GM19043 (cell line): ENCODE measurements around the gene SOX4.
"Not testable (repeated sequence)": the region's sequence is repeated elsewhere in the genome, so short reads cannot be mapped to it uniquely, and the experiment has no call there.

ENCODE experiments used
- ATAC-seq: cut with Tn5 transposase; IDR thresholded peaks from one replicate; pipeline ENCODE4 v1.9.1; 2021; ENCODE audit warnings: low read depth; ENCODE audit not compliant: unreplicated experiment

The SOX4 gene

DNA sequence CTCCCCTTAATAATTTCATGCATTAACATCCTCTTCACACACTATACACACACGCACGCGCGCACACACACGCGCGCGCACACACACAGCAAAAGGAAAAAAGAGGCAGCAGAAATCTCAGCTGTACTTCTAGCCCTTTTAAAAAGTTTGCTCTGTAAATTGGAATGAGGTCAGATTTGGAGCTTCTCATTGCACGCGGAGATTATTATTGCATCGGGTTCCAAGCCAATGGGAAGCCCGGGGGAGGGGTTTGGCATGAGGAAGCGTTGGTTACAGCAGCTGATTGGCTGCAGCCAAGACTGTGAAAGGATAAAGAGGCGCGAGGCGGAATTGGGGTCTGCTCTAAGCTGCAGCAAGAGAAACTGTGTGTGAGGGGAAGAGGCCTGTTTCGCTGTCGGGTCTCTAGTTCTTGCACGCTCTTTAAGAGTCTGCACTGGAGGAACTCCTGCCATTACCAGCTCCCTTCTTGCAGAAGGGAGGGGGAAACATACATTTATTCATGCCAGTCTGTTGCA is at the start of gene SOX4:
SOX4 (plus strand) TSS at position 340 of the 515 bp plus-strand sequence. CDS start 784 bp downstream, outside the sequence.
- ATAC-seq = peak; percentile 64

DNA sequence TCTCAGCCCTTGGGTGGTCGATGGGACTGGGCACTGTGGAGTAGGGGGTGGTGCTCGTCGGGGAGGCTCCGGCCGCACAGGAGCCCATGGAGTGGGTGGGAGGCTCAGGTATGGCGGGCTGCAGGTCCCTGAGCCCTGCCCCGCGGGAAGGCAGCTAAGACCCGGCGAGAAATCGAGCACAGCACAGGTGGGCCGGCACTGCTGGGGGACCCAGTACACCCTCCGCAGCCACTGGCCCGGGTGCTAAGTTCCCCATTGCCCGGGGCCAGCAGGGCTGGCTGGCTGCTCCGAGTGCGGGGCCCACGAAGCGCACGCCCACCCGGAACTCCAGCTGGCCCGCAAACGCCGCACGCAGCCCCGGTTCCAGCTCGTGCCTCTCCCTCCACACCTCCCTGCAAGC is 41.3 kb upstream of the SOX4 start:
- ATAC-seq = not testable (repeated sequence)

DNA sequence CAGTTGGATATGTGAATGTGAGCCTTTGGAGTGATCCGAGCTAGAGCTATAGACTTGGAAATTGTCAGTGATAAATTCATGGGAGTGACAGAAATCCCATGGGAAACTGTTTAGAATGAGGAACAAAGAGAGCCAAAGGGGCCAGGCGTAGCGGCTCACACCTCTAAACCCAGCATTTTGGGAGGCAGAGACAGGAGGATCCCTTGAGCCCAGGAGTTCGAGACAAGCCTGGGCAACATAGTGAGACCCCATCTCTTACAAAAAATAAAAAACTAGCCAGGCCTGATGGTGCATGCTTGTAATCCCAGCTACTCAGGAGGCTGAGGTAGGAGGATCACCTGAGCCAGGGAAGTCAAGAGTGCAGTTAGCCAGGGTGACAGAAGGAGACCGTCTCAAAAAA is 39.3 kb upstream of the SOX4 start:
- ATAC-seq = no peak

DNA sequence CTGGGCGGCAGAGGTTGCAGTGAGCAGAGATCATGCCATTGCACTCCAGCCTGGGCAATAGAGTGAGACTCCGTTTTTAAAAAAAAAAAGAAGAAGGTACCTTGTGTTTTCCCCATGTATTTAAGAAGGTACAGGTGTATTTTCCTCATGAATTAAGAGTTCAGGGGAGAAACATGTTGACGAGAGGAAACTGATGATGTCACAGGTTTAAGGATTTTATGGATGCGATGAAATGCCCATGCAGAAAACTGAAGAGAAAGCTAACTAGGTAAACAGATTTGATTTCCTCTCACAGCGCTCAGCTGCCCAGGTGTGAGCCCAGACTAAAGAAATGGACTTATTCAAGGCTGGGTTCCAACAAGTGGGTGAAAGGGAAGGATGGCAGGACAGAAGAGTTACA is 38.4 kb upstream of the SOX4 start:
- no peak for ATAC-seq

DNA sequence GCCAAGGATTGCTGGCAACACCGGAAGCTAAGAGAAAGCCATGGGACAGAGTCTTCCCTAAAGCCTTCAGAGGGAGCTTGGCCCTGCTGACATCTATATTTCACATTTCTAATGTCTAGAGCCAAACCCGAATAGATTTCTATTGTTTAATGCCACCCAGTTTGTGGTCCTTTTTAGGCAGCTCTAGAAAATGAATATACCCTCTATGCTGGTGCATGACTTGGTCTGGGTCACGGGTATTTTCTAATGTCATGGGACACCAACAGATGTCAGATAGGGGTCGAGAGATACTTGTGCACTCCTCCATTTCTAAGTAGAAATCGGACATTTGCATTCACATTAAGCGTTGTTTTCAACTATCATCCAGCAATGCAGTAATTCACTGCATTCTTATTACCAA is 37.0 kb upstream of the SOX4 start:
- no peak for ATAC-seq

DNA sequence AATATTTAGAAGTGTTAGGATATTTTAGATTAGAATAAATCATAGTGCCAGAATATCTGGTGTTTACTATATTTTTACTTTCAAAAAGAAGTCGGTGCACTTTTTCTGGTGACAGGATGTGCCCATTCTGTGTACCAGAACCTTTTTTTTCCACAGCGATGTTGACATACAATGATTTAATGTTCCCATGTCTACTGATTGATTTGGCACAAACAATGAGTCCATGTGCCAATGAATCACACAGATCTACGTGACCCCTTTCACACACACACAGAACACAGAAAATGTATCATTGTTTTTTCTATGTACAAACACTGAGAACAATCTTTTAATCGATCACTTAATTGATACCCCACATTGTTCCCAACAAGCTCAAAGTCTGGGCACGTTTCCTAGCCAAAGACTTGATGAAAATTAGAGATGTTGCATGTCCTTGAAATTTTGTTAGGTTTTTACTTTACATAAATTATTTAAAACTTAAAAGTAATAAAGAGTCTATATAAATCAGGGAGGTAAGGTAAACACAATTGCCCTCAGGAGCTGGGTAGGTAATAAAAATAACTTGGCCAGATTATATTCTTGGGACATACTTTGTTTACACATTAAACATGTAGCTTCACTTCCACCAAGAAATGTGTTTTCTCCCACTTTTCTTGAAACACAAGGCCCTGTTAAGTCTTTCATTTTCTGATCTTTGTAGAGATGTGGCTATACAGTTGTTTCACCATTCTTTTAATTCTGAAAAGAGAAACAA is 36.4 kb upstream of the SOX4 start:
- ATAC-seq = no peak

DNA sequence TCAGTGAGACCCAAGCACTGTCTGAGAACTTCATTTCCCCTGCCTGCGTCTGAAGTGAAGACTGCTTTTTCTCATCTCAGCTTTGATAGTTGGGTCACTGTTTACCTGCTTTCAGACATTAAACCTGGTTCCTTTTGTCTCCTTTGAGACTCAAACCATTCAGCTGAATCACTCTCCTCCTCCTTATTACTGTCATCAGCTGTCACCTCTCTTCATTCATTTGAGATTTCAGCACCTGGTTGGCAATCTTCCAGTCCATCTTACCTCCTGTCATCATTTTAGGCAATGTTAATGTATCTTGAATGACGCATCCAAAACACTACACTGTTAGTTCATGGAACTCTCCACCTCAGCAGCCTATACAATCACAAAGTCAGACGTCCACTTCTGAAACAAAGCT is 34.3 kb upstream of the SOX4 start:
- ATAC-seq = no peak

DNA sequence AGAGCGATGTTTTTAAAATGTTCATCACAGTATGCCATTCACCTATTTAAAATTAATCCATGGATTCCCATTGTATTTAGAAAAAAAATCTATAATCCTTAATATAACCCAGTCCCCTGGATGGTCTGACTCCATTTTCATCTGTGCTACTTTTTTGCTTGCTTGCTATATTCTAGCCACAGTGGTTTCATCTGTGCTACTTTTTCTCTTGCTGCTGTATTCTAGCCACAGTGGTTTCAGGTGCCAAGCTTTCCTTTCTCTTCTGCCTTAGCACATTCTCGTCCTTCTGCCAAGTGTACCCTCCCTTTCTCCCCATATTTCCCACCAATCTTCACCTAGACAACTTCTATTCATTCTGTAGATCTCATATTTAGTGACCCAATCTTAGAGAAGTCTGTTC is 33.3 kb upstream of the SOX4 start:
- no peak for ATAC-seq

DNA sequence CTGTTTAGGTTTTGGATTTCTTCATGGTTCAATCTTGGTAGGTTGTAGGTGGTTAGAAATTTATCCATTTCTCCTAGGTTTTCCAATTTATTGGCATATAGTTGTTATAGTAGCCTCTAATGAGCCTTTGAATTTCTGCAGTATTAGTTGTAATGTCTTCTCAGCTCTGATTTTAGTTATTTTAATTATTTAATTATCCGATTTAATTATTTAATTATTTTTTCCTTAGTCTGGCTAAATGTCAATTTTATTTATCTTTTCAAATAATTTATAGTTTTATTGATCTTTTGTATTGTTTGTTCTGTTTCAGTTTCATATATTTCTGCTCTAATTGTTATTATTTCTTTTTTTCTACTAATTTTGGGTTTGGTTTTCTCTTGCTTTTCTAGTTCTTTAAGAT is 28.1 kb upstream of the SOX4 start:
- no peak for ATAC-seq

DNA sequence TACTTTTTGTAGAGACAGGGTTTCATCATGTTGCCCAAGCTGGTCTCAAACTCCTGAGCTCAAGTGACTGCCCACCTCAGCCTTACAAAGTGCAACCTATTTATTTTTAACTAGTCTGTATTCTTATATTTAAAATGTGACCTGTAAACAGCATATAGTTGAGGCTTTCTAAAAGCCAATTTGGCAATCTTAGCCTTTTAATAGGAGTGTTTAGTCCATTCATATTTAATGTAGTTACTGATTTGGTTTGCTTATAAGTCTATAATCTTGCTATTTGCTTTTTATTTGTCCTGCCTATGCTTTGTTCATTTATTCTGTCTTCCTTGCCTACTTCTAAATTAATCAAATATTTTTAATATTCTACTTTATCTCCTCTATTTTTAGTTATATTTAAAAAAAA is 15.0 kb upstream of the SOX4 start:
- no peak for ATAC-seq

DNA sequence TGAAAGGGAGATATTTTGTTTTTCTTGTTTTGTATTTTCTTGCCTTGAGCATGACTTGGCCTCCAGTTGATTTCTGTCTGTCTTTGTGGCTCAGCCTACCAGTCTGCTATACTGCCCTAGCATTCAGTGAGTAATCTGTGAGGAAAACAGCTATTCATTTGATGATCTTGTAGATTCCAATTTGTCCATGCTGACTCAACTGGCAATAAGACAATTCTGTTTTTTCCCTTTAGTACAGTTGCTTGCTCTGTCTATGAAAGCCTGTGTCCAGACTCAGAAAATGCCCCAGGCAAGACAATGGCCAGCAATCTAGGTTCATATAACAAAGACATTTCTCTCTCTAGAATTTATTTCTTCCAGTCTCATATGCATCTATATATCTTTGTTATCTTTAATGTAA is 10.9 kb upstream of the SOX4 start:
- ATAC-seq = no peak

DNA sequence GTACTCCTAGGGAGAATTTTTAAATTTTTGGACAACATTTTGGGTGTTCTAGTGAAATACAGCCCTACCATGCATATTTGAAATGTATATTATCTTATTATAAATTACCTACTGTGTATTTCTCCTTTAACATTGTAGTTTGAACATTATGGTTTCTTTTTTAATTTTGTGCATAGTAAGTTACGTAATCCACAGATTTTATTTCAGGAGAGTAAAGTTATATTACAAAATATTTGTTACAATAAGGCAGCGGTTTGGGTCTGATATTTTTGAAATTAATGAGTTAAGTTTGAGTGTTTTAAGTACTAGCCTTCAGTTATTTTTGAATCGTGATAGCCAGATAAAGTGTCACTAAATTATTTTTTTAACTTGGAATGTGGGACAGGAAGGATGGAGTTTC is 7.3 kb upstream of the SOX4 start:
- ATAC-seq = no peak

DNA sequence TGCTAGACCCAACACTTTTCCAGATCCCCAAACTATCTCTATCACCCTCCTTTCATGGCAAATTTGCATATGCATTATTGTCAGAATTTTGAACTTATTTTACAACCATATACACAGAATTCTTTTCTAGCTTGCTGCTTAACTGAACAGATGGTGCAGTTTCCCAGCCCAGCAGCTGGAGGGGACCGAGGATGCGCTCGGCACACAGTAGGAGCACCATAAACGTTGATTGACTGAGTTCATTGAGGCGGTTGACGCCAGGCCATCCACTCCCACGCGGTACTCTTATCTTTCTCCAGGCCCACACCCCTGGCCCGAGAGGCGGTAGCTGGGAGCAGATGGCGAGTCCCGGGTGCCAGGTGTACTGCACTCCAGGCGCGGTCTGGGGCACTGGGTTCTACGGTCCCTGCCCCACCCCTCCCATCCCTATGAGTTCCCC is 6.8 kb upstream of the SOX4 start:
- ATAC-seq = peak; percentile 4

DNA sequence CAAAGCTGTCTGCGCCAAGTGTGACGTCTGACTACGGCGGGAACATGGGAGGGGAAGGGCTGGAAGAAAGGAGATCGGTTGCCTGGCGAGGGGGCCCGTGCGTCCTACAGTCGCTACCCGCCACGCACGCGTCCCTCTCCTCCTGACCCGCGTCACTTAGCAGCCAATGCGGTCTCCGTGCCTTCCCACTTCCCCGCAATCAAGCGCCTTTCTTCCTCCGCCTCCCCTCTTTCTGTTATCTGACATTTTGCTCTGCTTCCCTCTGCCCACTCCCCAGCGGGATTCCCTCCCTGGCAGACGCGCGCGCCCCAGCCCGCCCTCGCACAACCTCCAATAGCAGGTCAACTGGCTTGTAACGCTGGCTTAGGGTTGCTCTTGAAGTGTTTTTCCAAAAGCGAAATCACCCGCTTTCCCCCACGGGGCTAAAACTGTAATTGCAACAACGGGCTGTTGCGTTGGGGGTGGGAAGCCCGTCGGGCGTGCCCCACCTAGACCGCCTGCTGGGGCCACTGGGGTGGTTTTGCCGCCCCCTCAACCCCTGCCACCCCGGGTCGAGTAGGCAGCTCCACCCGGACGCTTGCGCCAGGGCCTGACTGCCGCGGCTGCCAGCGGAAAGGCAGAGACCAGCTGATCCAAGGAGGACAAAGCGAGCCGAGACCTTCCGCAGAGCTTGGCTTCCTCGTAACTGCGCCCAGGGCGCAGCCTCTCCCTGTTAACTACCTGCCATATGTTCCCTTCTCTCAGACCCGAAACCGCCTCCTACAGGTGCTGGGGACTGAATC is 6.2 kb upstream of the SOX4 start:
- ATAC-seq = peak; percentile 24

DNA sequence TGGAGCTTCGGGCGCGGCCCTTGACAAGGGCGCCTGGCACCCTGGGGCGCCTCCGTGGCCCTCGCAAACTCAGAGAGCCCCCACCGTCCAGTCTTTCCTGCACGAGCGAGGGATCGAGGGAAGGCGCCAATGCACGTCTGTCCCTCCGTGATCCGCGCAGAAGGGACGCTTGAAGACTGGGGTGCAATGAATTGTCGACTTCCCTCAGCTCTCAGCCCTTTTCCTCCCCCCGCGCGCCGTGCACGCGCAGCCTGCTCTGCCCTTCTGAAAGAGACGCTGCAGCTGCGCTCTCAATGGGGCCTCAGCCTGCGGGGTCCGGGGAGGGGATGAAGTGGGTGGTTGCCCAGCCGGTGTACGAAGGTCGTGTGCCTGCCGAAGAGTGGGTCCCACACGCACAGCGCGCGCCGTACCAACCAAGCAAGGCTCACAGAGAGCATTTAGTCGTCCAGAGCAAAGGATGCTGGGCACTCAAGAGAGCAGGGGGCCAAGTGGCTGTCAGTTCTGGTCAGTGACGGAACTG is 5.5 kb upstream of the SOX4 start:
- peak; percentile 32 for ATAC-seq

DNA sequence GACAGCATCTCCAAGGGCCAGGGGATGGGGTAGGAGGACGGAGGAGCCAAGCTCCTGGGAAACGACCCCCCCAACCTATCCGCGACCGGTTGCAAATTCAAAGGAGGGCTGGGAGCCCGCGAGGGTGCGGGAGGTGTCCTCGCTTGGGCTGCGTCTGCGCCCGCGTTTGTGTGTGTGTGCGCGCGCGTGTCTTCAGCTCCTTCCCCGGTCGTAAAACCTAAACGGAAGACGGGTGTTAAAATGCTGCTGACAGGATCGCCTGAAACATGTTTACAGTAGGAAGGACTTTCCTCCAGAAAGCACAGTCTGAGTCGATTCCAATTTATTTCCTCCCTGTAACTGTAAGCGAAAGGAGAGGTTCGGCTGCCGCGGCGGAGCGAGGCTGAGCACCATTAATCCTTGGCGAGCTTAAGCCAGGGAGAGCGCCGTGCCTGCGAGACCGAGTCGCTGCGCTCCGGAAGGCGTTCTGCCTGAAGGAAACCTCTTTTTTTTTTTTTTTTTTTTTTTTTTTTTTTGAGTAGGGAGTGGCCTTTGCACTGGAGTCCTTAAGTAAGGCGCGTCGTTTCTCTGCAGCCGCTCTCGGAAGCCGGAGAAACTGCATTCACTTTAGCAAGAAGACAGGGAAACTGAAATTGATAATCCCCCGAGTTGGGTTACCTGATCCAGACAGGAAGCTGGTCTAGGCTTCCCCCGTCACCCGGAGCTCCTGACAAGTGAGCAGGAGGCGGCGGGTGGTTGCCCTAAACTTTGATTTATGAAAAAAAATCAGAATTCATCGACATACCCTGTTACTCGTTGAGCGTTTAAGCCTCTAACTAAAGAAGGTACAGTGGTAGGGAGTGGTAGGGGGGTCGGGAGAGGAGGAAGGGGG is 4.8 kb upstream of the SOX4 start:
- peak; percentile 25 for ATAC-seq

DNA sequence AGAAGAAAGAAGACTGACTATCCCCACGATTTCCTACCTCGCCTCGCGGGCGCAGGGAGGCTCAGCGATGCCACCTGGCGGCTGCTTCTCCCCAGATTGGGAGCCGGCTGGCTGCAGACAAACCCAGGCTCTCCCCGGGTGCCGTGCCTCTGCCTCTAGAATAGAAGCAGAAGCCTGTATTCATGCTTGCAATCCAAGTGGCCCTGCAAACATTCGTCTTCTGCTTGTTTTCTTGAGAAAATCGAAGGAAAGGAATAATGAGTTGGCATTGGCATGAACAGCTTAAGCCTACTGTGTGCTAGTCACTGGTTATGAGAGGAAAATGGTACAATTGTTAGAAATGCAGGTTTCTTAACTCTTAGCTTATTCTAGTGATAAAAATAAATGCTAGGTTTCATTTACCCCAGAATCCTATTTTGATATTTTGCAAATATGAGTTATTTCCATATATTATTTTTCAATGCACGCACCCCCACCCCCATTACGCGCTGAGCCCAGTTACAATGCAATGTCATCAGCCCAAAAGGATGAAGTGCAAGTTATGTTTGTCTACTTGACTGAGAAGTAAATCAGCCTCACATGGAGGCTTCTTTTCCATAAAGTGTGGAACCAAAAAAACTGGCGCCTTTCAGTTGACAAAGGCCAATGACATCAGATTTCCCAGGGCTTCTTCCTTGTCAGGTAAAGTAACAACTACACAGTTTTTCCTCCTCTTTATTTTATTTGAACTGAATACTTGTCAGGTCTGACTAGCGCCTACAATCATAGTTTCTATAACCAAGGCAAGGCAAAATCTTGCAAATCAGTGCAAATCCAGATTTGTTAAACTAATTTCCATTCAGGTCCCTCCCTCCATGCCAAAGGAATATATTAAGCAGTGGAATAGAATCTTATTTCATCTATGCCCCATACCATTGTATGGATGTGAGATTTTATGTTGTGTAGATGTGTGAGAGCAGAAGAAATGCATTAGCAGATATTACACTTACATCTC is 3.9 kb upstream of the SOX4 start:
- ATAC-seq = no peak

DNA sequence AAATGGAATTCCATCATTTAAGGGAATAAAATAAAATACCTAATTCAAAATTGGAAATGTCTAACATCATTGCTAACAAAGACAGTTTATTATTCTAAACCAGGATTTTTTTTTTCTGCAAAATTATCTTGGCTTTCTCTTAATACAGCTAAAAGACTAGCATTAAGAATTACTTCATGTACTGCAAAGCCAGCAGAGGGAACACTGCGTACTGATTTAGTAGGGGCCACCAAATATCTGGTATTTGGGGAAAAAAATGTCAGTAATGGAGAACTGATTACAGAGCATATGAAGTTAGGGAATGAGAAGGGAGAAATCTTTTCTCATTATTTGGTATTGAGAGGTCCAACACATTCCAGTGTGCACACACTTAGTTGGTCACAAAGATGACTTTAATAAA is 3.2 kb upstream of the SOX4 start:
- no peak for ATAC-seq

DNA sequence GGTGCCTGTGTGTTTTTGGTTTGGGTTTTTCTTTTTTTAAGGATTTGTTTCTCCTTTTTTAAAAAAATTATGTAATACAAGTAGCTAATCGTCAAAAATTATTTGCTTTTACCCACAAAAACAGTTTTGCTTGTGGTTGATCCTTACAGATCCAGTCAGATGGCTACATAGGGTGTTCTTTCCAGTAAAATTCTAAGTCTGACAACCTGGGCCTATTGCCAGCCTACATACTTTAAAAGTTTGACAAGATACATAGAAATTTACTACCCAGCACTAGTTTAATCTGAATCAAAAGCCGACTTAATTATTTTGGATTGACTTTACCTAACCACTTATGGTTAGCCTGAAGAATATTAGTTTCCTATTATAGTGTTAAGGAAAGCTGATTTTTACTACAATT is 2.1 kb upstream of the SOX4 start:
- no peak for ATAC-seq
